NCI-H2196 (cell line): Measurements from ENCODE around the gene C1QTNF8.
A peak's percentile ranks its signal among the peaks of the same experiment; 100 is the strongest.

ENCODE experiments used
- DNase-seq: peaks from one replicate; lab custom pipeline; 2025; ENCODE audit not compliant: unreplicated experiment; lab: John Stamatoyannopoulos, UW

The C1QTNF8 gene

GRCh38 chr16:1112506-1113184 is 16.6 kb upstream of the C1QTNF8 start:
- no peak for DNase-seq

- DNase-seq = no peak
These were observed 13.6 kb upstream of the C1QTNF8 start for GRCh38 chr16:1109648-1110047.

GRCh38 chr16:1108299-1109252 is 12.5 kb upstream of the C1QTNF8 start:
- DNase-seq = peak; percentile 84

- DNase-seq = no peak
These were observed 11.7 kb upstream of the C1QTNF8 start for GRCh38 chr16:1107731-1108130.

GRCh38 chr16:1107141-1107540 is 11.1 kb upstream of the C1QTNF8 start:
- no peak for DNase-seq

- DNase-seq = no peak
These were observed 10.6 kb upstream of the C1QTNF8 start for GRCh38 chr16:1106659-1107058.

- peak; percentile 79 for DNase-seq
These were observed 10.0 kb upstream of the C1QTNF8 start for GRCh38 chr16:1105888-1106620.

GRCh38 chr16:1103636-1103980 is 7.6 kb upstream of the C1QTNF8 start:
- DNase-seq = no peak

GRCh38 chr16:1102921-1103635 is 7.0 kb upstream of the C1QTNF8 start:
- peak; percentile 77 for DNase-seq

- peak; percentile 53 for DNase-seq
These were observed 6.3 kb upstream of the C1QTNF8 start for GRCh38 chr16:1102333-1102700.

GRCh38 chr16:1101573-1102332 is 5.7 kb upstream of the C1QTNF8 start:
- peak; percentile 53 for DNase-seq

- no peak for DNase-seq
These were observed 5.1 kb upstream of the C1QTNF8 start for GRCh38 chr16:1101133-1101532.

- DNase-seq = peak; percentile 18
These were observed 4.2 kb upstream of the C1QTNF8 start for GRCh38 chr16:1100084-1100800.

GRCh38 chr16:1099189-1100083 is 3.4 kb upstream of the C1QTNF8 start:
- DNase-seq = peak; percentile 34

GRCh38 chr16:1098266-1098991 is 2.4 kb upstream of the C1QTNF8 start:
- no peak for DNase-seq

- no peak for DNase-seq
These were observed 1.8 kb upstream of the C1QTNF8 start for GRCh38 chr16:1097800-1098199.

- no peak for DNase-seq
These were observed 1.1 kb upstream of the C1QTNF8 start for GRCh38 chr16:1097156-1097555.
